HPDE6-E6E7 (cell line): ENCODE measurements around the gene RIOK3.
A peak's percentile ranks its signal among the peaks of the same experiment; 100 is the strongest.

Experiments
- DNase-seq: peaks from one replicate; pipeline ENCODE4 v3.0.0; 2011; ENCODE audit warnings: missing footprints; ENCODE audit errors: extremely low spot score

Gene RIOK3

DNA sequence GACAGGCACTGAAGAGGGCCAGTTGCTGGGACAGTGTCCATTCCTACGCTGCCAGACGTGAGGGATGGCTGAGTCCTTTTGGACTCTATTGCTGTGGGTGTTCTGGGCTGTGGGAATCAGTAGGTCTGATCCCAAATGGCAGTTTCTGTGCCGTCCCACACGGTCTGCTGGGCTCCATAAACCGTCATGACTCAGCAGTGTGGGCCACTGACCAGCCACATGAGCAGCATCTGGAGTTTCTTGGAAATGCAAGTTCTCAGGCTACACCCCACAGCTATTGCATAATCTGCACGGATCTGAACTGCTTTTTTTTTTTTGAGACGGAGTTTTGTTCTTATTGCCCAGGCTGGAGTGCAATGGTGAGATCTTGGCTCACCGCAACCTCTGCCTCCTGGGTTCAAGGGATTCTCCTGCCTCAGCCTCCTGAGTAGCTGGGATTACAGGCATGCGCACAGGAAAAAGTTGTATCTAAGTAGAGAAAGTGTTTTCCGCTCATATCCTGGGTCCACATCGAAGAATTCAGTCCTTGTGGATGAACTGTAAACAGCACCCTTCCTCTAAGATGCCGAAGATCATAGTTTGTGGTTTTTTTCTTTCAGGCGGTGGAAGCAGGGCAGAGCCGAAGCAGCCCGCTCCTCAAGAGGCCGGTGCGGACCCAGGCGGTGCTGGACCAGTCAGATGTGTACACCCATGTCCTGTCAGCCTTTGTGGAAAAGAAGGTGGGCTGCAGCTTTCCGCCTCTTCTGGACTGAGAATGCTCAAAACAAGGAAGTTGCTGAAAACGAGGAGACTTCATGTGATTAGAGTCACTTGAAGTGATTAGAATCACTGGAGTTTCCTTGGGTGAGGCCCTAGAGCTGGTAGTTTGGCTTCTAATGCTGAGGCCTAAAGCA is 75.7 kb downstream of the RIOK3 start:
- DNase-seq, result no peak

DNA sequence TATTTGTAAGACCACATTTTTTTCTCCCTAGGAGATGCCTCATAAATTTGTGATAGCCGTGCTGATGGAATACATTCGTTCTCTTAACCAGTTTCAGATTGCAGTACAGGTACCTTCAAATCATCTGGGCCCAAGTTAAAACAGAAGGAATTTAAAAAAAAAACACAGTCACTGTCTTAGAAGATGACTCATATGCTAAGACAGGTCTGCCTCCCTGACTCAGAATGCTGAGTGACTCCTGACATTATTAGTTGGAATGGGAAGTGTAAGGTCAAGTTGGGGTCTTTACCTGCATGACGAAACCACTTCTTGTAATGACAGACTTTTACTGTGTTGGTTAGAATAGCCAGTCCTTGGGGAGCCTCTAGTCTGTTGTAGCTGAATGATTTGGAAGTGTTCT is 76.5 kb downstream of the RIOK3 start:
- DNase-seq, result peak; percentile 90

DNA sequence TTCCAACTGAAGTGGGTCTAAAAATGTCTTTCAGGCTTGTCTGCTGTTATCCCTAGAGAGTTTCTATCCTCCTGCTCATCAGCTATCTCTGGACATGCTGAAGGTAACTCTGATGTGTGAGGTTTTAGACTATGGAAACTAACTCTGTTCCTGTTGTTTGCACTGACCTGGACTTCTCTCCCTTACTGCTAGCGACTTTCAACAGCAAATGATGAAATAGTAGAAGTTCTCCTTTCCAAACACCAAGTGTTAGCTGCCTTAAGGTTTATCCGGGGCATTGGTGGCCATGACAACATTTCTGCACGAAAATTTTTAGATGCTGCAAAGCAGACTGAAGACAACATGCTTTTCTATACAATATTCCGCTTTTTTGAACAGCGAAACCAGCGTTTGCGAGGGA is 77.1 kb downstream of the RIOK3 start:
- no peak for DNase-seq

DNA sequence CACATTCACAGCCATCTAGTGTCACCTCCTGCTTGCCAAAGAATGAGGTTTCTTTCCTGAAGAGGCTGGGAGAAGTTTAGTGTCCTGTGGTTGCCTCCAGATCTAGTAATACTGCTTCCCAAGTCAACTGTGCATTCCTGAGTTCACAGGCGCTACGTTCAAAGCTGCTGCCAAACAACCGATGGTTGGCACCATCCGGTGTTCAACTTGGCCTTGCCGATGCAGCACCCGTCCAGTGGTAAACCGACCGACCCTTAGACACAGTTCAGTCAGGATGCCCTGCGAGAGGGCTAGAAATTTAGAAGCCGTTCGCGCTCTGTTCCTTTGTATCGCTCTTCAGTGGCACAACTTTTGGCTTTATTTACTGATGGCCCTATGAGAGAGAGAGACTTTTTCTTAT is 78.8 kb downstream of the RIOK3 start:
- DNase-seq, result no peak
